Esophagus squamous epithelium (tissue), 4 donors: ENCODE measurements around the gene GALNTL6.

Experiments used
- CTCF ChIP-seq, 6 experiments: fragments of 450-650 bp in 4 of 6; fragments of 200-600 bp in 2 of 6; sonication (generic) in 2 of 6; IDR thresholded peaks; one replicate each; pipeline ENCODE4 v1.5.1; 2016 to 2019; ENCODE audit warnings: antibody characterized with exemption in 6 of 6, mild to moderate bottlenecking in 4 of 6, moderate library complexity in 4 of 6
- POLR2A ChIP-seq, 4 donors: fragments of 450-650 bp; IDR thresholded peaks; one replicate each; pipeline ENCODE4 v1.6.1; 2017; ENCODE audit warnings: antibody characterized with exemption in 4 of 4, mild to moderate bottlenecking in 4 of 4, moderate library complexity in 3 of 4

DNA sequence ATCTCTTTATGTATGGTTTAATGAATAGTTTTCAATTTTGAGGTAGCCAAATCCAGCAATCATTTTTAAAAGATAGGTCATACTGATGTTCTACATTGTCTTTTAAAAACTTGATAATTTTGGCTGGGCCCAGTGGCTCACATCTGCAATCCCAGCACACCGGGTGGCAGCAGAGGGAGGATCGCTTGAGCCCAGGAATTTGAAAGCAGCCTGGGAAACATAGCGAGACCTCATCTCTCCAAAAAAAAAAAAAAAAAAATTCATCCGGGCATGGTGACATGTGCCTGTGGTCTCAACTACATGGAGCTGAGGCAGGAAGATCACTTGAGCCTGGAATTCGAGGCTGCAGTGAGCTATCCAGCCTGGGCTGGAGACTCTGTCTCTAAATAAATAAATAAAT, 419.8 kb downstream of the GALNTL6 start:
- no peak for TF ChIP-seq CTCF (IDR thresholded peaks at IDR 0.05)
- no peak for TF ChIP-seq POLR2A (IDR thresholded peaks at IDR 0.05)
